ENCODE data around the gene PLPPR1. TPM values are rescaled to one million over a fixed set of nuclear protein-coding genes. Genes with fewer than 3 reads are reported as not detected.

PLPPR1 gene
- total and polyA plus RNA-seq, 2 donors (not counting 3 experiments of a cell fraction or from before 2014, with no cell fraction given) = 0.18 to 0.50 TPM

GRCh38 chr9:101356619-101357018 lies 328.1 kb downstream of the PLPPR1 start:
- dilution Hi-C loops (cut with MboI; ENCODE audit: extremely low pct_ligation_motif_present, low sequenced_read_pairs) = no loop called here

More at GRCh38 chr9:101356619-101357018, 328.1 kb downstream of the PLPPR1 start:
- Histone ChIP-seq H3K9me1 (replicated peaks; ENCODE audit: control insufficient read depth, extremely low read depth, insufficient read depth, low read length) (no peaks in the 10 kb centered on the region), H4K20me1 (replicated peaks; ENCODE audit: control insufficient read depth, extremely low read depth, insufficient read depth, low read length) (no peaks in the 10 kb centered on the region), H3K27me3 (ENCODE audit: control insufficient read depth in 2 of 2, insufficient read depth in 2 of 2, low read length in 2 of 2) (no peaks in the 10 kb centered on the region), H3K27ac (ENCODE audit: insufficient read depth, low read depth, low read length) (no peak overlapping the region), H3K9ac (replicated peaks; ENCODE audit: extremely low read depth, insufficient read depth, low read length) (no peak overlapping the region), H3K4me1 (ENCODE audit: control insufficient read depth, extremely low read depth, insufficient read depth, low read length) (no peaks in the 10 kb centered on the region), H2AFZ (ENCODE audit: low read depth, low read length) (no peak overlapping the region), H3K79me2 (ENCODE audit: control insufficient read depth, insufficient read depth, low read length) (no peaks in the 10 kb centered on the region), H3K36me3 (ENCODE audit: control insufficient read depth in 2 of 2, extremely low read depth in 1 of 2, insufficient read depth in 2 of 2, low read length in 2 of 2) (no peaks in the 10 kb centered on the region), H3K4me3 (replicated peaks in 1 of 3; ENCODE audit: insufficient read depth in 1 of 3, low read depth in 1 of 3, low read length in 3 of 3) (no peak overlapping the region), H3K9me3 (replicated peaks; ENCODE audit: control insufficient read depth, insufficient read depth, low read length) (no peaks in the 10 kb centered on the region), H3K4me2 (ENCODE audit: insufficient read depth, low read length) (no peak overlapping the region)
- intact Hi-C loops (cut with micrococcal nuclease) = no loop called here
- ChIA-PET POLR2A (no interaction called here), CTCF (no interaction called here)
- no peak for TF ChIP-seq MYC (IDR thresholded peaks at IDR 0.05; ENCODE audit: low read depth, low read length)
- TF ChIP-seq JUN (IDR thresholded peaks at IDR 0.05; ENCODE audit: borderline replicate concordance, insufficient read depth, insufficient read length, low read depth) = no peak
- TF ChIP-seq FOS (IDR thresholded peaks at IDR 0.05; ENCODE audit: borderline replicate concordance, insufficient read depth, low read length) = no peak
- no peak for TF ChIP-seq POLR2A (IDR thresholded peaks at IDR 0.05; ENCODE audit: low read depth, low read length)
- no peak for TF ChIP-seq POLR2AphosphoS5 (IDR thresholded peaks at IDR 0.05; ENCODE audit: insufficient read depth, low read depth, low read length)
- TF ChIP-seq CTCF (IDR thresholded peaks at IDR 0.05; ENCODE audit: extremely low read depth in 1 of 2, insufficient read depth in 1 of 2, low read depth in 1 of 2, low read length in 2 of 2) = no peak
- TF ChIP-seq MAX (IDR thresholded peaks at IDR 0.05; ENCODE audit: insufficient read depth, insufficient read length) = no peak
- TF ChIP-seq GATA2 (IDR thresholded peaks at IDR 0.05; ENCODE audit: insufficient read depth, insufficient read length, low read depth, low read length) = no peak
- no peak for TF ChIP-seq EZH2 (IDR thresholded peaks at IDR 0.05; ENCODE audit: borderline replicate concordance, low read depth, low read length, severe bottlenecking)
- DNase-seq (ENCODE audit: low read depth, low spot score) (no peak), FAIRE-seq (no peak)
- BruUV-seq (replicated peaks) = no TSS peak
